SK-N-SH treated with all-trans-retinoic acid at 6 μM for 48 hours (cell line): ENCODE results near the gene ANKRD12.

ENCODE experiments used
- CSDC2 ChIP-seq: fragments of 250-450 bp; sonication (Bioruptor Pico); IDR thresholded peaks from 2 replicates; pipeline ENCODE4 v1.5.0; 2020; ENCODE audit warnings: mild to moderate bottlenecking, moderate library complexity
- CSRNP3 ChIP-seq: fragments of 250-450 bp; sonication (Bioruptor Pico); IDR thresholded peaks from 2 replicates; pipeline ENCODE4 v1.5.1; 2021; ENCODE audit warnings: mild to moderate bottlenecking, moderate library complexity
- SNAI2 ChIP-seq: fragments of 250-450 bp; sonication (Bioruptor Pico); IDR thresholded peaks from 2 replicates; pipeline ENCODE4 v1.5.0; 2020; ENCODE audit warnings: mild to moderate bottlenecking, moderate library complexity

GRCh38 chr18:9181275-9181674 is 44.7 kb downstream of the ANKRD12 start:
- TF ChIP-seq SNAI2 (no peak), CSRNP3 (CRISPR knock-in tag) (no peak), CSDC2 (CRISPR knock-in tag) (no peak)
